ACC112 (cell line): ENCODE data around the gene SLC7A10.
"Not testable (repeated sequence)": the region's sequence is repeated elsewhere in the genome, so short reads cannot be mapped to it uniquely, and the experiment has no call there.

ENCODE experiments used
- H2AFZ ChIP-seq: fragments of 200-600 bp; sonication (generic); one replicate; pipeline ENCODE4 v1.6.0; 2017; ENCODE audit warnings: antibody characterized with exemption, low read length; ENCODE audit not compliant: unreplicated experiment
- H3K27ac ChIP-seq: fragments of 200-600 bp; sonication (generic); 2 replicates; pipeline ENCODE4 v1.5.1; 2014; ENCODE audit warnings: low read depth, mild to moderate bottlenecking, antibody characterized with exemption, low read length, moderate library complexity
- H3K27me3 ChIP-seq: fragments of 200-600 bp; sonication (generic); 2 replicates; pipeline ENCODE4 v1.6.1; 2014; ENCODE audit warnings: mild to moderate bottlenecking, antibody characterized with exemption, low read length, moderate library complexity, mixed read lengths; ENCODE audit not compliant: insufficient read depth
- H3K36me3 ChIP-seq: fragments of 200-600 bp; sonication (generic); 2 replicates; pipeline ENCODE4 v1.6.1; 2016; ENCODE audit warnings: mild to moderate bottlenecking, antibody characterized with exemption, low read length, moderate library complexity, mixed read lengths; ENCODE audit not compliant: insufficient read depth
- H3K4me1 ChIP-seq: fragments of 200-600 bp; sonication (generic); one replicate; pipeline ENCODE4 v1.6.1; 2016; ENCODE audit warnings: low read length, mixed read lengths; ENCODE audit not compliant: insufficient read depth, unreplicated experiment, control insufficient read depth
- H3K4me3 ChIP-seq: fragments of 200-600 bp; sonication (generic); 2 replicates; pipeline ENCODE4 v1.5.1; 2014; ENCODE audit warnings: mild to moderate bottlenecking, low read depth, low read length
- H3K79me2 ChIP-seq: fragments of 200-600 bp; sonication (generic); one replicate; pipeline ENCODE4 v1.6.0; 2016; ENCODE audit warnings: low read length; ENCODE audit not compliant: control insufficient read depth, unreplicated experiment, insufficient read depth

The SLC7A10 gene

DNA sequence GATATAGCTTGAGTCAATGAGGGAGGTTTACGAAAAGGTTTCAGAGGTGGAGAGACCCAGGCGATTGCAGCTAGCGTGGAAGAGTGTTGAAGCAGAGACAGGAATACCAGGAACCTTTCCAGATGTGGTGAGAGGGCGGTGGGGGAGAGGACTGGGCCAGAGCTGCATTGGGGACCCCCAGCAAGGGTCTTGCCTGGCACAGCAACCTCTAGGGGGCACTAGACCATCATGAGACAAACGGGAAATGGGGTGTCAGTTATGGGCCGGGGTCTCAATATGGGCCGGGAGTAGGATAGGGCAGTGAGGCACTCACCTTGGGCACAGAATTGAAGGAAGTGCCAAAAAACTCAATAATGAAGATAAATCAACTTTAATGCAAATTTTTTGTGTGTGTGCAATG, 33.6 kb downstream of the SLC7A10 start:
- no peak overlapping the region for H3K27ac ChIP-seq
- peaks cover 5% of the 10 kb centered on the region for H3K4me1 ChIP-seq

DNA sequence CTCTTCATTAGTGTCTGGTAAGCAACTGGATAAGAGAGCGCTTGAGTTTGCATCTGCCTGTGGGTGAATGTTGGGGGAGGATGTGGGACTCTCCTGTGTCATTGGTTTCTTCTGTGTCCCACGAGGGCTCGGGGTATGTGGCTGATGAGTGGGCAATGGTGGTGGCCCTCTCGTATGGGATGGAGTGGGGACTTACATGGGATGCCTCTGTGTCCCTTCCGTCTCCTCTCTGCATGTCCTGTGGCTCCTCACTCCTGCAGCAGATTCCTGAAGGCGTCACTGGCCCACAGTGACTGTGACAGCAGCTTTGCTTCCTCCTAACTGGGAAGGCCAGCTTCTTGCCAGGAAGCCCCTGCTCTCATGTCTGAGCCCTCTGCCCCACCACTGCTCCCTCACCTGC, 34.1 kb downstream of the SLC7A10 start:
- no peaks in the 10 kb centered on the region for H3K36me3 ChIP-seq
- H3K4me1 ChIP-seq: peaks cover 5% of the 10 kb centered on the region
- H3K27me3 ChIP-seq: no peaks in the 10 kb centered on the region
- H3K4me3 ChIP-seq: no peak overlapping the region
- no peaks in the 10 kb centered on the region for H3K79me2 ChIP-seq
- no peak overlapping the region for H3K27ac ChIP-seq
- H2AFZ ChIP-seq: no peak overlapping the region

More for the DNA sequence above, 33.6 kb downstream of the SLC7A10 start:
- Histone ChIP-seq H2AFZ (no peak overlapping the region), H3K27me3 (no peaks in the 10 kb centered on the region), H3K36me3 (no peaks in the 10 kb centered on the region), H3K79me2 (no peaks in the 10 kb centered on the region), H3K4me3 (no peak overlapping the region)

DNA sequence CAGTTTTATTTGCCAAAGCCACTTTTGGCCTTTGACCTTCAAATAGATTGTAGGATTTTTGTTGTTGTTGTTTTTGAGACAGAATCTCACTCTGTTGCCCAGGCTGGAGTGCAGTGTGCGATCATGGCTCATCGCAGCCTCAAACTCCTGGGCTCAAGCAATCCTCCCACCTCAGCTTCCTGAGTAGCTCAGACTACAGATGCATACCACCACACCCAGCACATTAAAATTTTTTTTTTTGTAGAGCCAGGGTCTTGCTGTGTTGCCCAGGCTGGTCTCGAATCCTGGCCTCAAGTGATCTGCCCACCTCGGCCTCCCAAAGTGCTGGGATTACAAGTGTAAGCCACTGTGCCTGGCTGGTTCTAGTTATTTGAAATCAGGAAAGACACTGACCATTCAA, 34.6 kb downstream of the SLC7A10 start:
- not testable (repeated sequence) for H3K36me3 ChIP-seq, H3K4me1 ChIP-seq, H3K27me3 ChIP-seq, H3K79me2 ChIP-seq, H2AFZ ChIP-seq, H3K27ac ChIP-seq, H3K4me3 ChIP-seq

DNA sequence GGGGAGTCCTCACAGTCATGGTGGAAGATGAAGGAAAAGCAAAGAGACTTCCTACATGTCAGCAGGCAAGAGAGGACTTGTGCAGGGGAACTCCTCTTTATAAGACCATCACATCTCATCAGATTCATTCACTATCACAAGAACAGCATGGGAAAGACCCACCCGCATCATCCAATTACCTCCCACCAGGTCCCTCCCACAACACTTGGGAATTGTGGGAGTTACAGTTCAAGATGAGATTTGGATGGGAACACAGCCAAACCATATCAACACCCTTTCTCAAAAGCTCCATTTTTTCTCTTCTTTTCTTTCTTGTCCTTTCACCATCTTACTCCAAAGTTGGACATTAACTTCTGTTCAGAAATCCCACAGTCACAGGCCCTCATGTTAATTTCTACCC, 36.2 kb downstream of the SLC7A10 start:
- H3K79me2 ChIP-seq: no peaks in the 10 kb centered on the region
- no peak overlapping the region for H2AFZ ChIP-seq
- H3K27ac ChIP-seq: no peak overlapping the region
- no peak overlapping the region for H3K4me3 ChIP-seq
- H3K4me1 ChIP-seq: no peaks in the 10 kb centered on the region
- H3K27me3 ChIP-seq: no peaks in the 10 kb centered on the region
- no peaks in the 10 kb centered on the region for H3K36me3 ChIP-seq

DNA sequence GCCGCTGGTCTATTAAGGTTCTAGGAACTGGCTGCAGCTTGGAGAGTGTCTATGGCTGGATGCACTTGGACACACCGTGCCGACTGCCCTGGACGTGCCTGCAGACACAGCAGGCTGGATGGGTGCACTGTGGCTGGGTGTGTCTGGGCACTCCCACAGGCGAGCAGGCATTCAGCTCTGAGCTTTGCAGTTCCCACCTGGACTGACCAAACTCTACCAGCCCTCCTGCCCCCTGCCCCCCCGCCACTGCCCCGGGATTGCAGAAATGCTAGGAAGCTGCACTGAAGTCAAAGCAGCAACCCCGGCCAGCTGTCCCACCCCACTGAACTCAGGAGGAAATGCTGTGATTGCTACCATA, 38.5 kb downstream of the SLC7A10 start:
- no peaks in the 10 kb centered on the region for H3K36me3 ChIP-seq
- no peak overlapping the region for H3K27ac ChIP-seq
- H2AFZ ChIP-seq: no peak overlapping the region
- H3K4me3 ChIP-seq: no peak overlapping the region
- no peaks in the 10 kb centered on the region for H3K79me2 ChIP-seq
- H3K4me1 ChIP-seq: no peaks in the 10 kb centered on the region
- no peaks in the 10 kb centered on the region for H3K27me3 ChIP-seq

DNA sequence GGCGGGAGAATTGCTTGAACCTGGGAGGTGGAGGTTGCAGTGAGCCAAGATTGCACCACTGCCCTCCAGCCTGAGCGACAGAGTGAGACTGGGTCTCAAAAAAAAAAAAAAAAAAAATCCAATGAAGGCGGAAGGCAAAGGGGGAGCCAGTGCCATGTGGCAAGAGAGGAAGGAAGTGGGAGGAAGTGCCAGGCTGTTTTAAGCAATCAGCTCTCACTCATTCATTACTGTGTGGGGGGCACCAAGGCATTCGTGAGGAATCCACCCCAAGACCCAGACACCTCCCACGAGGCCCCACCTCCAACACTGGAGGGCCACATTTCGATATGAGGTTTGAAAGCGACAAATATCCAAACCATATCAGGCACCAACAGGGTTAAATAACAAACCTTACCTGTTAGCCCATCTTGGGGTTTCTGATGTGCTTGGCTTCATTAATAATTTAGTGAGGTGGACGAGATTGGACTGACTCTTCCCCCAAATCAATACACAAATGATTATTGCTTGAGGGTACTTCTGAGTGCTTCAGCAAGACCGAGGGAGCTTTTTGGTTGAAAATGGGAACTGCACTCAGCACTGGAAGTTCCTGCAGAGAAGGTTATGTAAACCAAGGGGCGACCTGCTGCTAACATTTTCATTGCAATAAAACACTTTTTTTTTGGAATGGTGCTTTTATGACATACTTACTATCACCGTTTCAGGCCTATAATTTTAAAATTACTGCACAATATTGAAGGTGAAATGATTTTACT, 39.0 kb downstream of the SLC7A10 start:
- Histone ChIP-seq H3K36me3 (no peaks in the 10 kb centered on the region), H3K4me1 (no peaks in the 10 kb centered on the region), H2AFZ (no peak overlapping the region), H3K27me3 (no peaks in the 10 kb centered on the region), H3K27ac (no peak overlapping the region), H3K79me2 (no peaks in the 10 kb centered on the region), H3K4me3 (no peak overlapping the region)

DNA sequence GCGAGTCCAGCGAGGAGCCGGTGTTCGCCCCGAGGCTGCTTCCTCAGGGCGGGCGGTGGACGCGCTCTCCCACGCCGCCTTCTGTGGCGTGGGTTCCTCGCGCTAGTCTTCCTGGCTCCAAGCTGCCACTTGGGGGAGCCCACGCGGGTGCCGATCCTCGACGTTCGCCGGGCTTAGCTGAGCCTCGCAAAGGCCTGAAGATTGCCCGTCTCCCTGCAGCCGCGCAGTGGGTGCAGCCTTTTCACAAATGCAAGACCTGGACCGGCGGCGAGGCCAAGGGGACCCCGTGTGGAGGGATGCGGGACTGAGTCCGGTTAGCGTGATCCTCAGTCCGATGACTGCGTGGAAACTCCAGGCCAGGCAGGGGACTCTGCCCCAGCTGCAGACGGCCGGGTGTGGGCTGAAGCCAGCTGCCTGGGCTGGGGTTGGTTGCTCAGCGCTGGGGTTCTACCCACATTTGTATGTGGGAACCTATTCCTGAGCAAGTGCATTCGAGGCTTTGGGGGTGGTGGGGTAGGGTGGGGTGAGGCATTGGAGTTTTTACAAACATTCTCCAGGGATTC, 48.2 kb downstream of the SLC7A10 start:
- H3K79me2 ChIP-seq: no peaks in the 10 kb centered on the region
- H3K27me3 ChIP-seq: no peaks in the 10 kb centered on the region
- no peak overlapping the region for H2AFZ ChIP-seq
- H3K4me1 ChIP-seq: peaks cover 10% of the 10 kb centered on the region
- peak overlapping the region; percentile 63 for H3K4me3 ChIP-seq
- H3K27ac ChIP-seq: no peak overlapping the region
- H3K36me3 ChIP-seq: no peaks in the 10 kb centered on the region

DNA sequence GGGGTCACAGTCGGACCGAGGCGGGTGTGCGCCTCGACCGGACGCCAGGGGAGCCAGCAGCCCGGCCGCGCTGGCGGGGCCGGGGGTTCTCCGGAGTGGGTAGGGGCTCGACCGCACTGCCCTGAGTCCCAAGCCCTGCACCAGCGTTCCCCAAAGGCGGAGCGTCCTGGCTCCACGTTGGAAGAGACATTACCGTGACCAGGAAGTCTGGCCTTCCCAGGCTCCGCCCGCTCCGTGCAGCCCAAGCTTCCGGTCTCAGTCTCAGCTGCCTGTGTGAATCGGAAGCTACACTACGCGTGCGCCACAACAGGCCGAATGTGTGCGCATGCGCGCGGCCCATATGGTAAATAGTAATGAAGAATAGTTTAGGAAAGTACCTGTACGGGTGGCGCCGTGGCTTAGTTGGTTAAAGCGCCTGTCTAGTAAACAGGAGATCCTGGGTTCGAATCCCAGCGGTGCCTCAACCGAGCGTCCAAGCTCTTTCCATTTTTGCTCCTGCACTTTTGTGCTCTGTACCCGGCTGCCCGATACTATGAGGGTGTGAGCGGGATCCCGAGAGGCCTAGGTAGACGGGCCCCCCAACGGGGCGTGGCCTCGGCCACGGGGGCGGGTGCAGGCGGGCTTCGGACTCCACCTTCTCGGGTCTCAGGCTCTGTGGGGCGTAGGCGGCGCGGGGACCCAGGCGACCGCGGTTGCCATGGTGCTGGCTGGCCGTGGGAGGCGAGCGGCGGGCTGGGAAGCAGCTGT, 48.8 kb downstream of the SLC7A10 start:
- Histone ChIP-seq H3K79me2 (no peaks in the 10 kb centered on the region), H3K4me1 (peaks cover 17% of the 10 kb centered on the region), H3K27ac (peak overlapping the region; percentile 40), H3K36me3 (no peaks in the 10 kb centered on the region), H3K27me3 (no peaks in the 10 kb centered on the region), H3K4me3 (peak overlapping the region; percentile 85), H2AFZ (no peak overlapping the region)

DNA sequence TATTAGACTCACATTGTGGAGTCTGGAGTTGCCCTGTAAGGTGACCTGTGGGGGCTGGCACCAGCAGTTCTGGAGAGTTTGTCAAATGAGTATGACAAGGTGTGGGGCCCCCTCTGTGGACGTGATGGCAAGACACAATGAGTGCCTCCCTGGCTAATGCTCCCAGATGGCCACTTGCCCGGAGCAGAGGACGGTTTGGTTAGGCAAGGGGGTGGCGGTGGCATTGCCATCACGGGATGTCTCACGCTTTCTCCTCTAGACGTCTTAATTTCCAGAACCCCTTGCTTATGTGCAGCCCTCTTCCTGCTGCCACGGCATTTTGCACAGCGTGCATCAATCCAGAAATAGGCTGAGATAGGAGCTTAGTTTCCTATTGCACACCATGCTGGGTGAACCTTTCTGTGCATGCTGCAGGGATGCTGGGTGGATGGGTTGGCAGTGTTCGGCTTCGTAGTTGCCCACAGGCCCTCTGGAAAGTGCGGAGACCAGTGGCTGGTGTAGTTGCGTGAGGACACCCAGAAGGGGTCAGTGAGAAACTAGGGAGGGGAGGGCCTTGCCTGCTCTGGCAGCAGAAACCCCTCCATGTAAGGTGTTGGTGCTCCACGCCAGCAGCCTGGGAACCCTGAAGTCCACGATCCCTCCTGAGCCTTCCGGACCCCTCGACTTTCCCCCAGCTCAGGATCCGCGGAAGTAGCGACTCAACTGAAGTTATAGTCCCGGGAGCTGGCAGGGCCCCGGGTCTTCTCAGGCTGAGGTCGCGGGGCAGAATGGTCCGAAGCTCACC, 49.6 kb downstream of the SLC7A10 start:
- H2AFZ ChIP-seq: no peak overlapping the region
- peaks cover 17% of the 10 kb centered on the region for H3K4me1 ChIP-seq
- H3K36me3 ChIP-seq: no peaks in the 10 kb centered on the region
- H3K79me2 ChIP-seq: no peaks in the 10 kb centered on the region
- H3K4me3 ChIP-seq: peak overlapping the region; percentile 85
- H3K27me3 ChIP-seq: no peaks in the 10 kb centered on the region
- peak overlapping the region; percentile 40 for H3K27ac ChIP-seq

DNA sequence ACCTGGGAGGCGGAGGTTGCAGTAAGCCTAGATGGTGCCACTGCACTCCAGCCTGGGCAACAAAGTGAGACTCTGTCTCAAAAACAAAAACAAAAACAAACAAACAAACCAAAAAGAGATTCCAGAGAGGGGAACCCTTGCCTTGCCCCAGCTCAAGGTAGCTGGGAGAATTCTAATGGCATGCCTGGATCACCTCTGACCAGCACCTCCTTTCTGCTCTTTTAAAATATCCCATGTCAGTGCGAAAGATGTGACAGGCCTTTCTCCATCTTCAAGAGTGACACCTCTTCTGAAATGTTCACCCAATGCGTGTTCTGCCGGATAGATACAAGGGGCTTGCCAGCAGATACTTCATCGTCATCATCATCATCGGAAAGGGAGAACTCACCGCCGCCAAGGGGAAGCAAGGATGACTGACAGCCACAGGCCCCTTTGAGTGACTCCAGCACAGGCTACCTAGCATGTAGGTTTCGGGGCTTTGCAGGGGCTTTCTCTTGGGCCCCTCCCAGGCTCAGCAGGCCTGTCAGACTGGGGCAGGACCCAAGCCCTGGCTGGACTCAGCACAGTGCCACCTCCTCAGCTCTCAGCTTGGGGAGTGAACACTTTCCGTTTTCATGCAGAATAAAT, 50.4 kb downstream of the SLC7A10 start:
- H3K27me3 ChIP-seq: no peaks in the 10 kb centered on the region
- H3K27ac ChIP-seq: no peak overlapping the region
- no peaks in the 10 kb centered on the region for H3K79me2 ChIP-seq
- no peak overlapping the region for H2AFZ ChIP-seq
- no peaks in the 10 kb centered on the region for H3K36me3 ChIP-seq
- H3K4me3 ChIP-seq: peak overlapping the region; percentile 85
- peaks cover 17% of the 10 kb centered on the region for H3K4me1 ChIP-seq
